Lower lobe of right lung (tissue), 2 donors: Measurements from ENCODE around the gene RHOV. TPM values are rescaled to one million over a fixed set of nuclear protein-coding genes. Genes with fewer than 3 reads are reported as not detected.

ENCODE experiments used
- ATAC-seq, 2 donors: fragments of 200-7000 bp; cut with Tn5 transposase; one replicate each; pipeline ENCODE4 v1.9.1; 2020 to 2022; ENCODE audit warnings: mild to moderate bottlenecking in 2 of 2, moderate library complexity in 2 of 2
- DNase-seq: peaks from one replicate; pipeline ENCODE4 v3.0.0-alpha.2; 2020
- H3K27ac ChIP-seq: fragments of 200-600 bp; one replicate; pipeline ENCODE4 v1.8.0; 2022
- H3K27me3 ChIP-seq: fragments of 200-600 bp; one replicate; pipeline ENCODE4 v1.8.0; 2022; ENCODE audit warnings: low read depth
- H3K36me3 ChIP-seq: fragments of 200-600 bp; one replicate; pipeline ENCODE4 v1.8.0; 2022; ENCODE audit warnings: mild to moderate bottlenecking
- H3K4me1 ChIP-seq: fragments of 200-600 bp; one replicate; pipeline ENCODE4 v1.8.0; 2022
- H3K4me3 ChIP-seq: fragments of 200-600 bp; one replicate; pipeline ENCODE4 v1.8.0; 2022; ENCODE audit warnings: mild to moderate bottlenecking
- H3K9me3 ChIP-seq: fragments of 200-600 bp; one replicate; pipeline ENCODE4 v1.8.0; 2022
- intact Hi-C: fragments of 100-400 bp; cut with DNase I; formaldehyde crosslinking; loops from one replicate; pipeline ENCODE4 v1.11.0; 2022
- total RNA-seq: library from RNA; stranded (reverse); fragmentation: NEBNext Ultra II Directional; extraction: Animal tissue kit (Norgen Biotek cat#: 25700); gene quantifications from one replicate; pipeline ENCODE4 v1.2.1, GENCODE V29; 2021
- TF ChIP-seq, protein P1 (sequence below): fragments of 200-600 bp; IDR thresholded peaks from one replicate; pipeline ENCODE4 v1.8.0; 2022; ENCODE audit warnings: antibody characterized with exemption, mild to moderate bottlenecking
- donor health status: DM: no; HTN: yes; CAD: no; lungs with severe emphysema.

Gene RHOV
- total RNA-seq, 1 donor from 2014 or later: 1.5 TPM

DNA sequence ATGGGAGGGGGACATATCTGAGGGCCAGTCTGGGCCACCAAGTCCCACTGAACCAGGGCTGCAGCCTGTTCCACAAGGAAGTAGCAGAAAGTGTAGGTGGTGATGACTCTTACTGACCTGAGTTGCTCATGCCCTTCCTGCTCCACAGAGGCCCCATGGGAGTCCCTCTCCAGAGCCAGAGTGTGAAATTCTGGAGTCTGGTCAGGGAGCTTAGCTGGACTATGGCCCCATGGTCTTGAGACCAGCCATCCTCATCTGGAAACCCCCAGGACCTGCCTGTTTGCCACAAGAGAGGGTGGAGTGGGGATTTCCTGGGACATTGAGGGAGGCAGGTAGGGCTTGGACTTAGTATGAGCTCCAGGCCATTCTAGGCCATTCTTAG is 27.2 kb downstream of the RHOV start:
- Histone ChIP-seq H3K27ac (peak overlapping the region; percentile 83), H3K27me3 (peaks cover 16% of the 10 kb centered on the region), H3K4me1 (peaks cover 45% of the 10 kb centered on the region), H3K4me3 (peak overlapping the region; percentile 71), H3K36me3 (peaks cover 13% of the 10 kb centered on the region), H3K9me3 (no peaks in the 10 kb centered on the region)
- intact Hi-C loops: no loop called here
- TF ChIP-seq, protein P1, sequence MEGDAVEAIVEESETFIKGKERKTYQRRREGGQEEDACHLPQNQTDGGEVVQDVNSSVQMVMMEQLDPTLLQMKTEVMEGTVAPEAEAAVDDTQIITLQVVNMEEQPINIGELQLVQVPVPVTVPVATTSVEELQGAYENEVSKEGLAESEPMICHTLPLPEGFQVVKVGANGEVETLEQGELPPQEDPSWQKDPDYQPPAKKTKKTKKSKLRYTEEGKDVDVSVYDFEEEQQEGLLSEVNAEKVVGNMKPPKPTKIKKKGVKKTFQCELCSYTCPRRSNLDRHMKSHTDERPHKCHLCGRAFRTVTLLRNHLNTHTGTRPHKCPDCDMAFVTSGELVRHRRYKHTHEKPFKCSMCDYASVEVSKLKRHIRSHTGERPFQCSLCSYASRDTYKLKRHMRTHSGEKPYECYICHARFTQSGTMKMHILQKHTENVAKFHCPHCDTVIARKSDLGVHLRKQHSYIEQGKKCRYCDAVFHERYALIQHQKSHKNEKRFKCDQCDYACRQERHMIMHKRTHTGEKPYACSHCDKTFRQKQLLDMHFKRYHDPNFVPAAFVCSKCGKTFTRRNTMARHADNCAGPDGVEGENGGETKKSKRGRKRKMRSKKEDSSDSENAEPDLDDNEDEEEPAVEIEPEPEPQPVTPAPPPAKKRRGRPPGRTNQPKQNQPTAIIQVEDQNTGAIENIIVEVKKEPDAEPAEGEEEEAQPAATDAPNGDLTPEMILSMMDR: no peak
- no peak for DNase-seq
- ATAC-seq: peak in 1 of 2 donors; percentile 1

DNA sequence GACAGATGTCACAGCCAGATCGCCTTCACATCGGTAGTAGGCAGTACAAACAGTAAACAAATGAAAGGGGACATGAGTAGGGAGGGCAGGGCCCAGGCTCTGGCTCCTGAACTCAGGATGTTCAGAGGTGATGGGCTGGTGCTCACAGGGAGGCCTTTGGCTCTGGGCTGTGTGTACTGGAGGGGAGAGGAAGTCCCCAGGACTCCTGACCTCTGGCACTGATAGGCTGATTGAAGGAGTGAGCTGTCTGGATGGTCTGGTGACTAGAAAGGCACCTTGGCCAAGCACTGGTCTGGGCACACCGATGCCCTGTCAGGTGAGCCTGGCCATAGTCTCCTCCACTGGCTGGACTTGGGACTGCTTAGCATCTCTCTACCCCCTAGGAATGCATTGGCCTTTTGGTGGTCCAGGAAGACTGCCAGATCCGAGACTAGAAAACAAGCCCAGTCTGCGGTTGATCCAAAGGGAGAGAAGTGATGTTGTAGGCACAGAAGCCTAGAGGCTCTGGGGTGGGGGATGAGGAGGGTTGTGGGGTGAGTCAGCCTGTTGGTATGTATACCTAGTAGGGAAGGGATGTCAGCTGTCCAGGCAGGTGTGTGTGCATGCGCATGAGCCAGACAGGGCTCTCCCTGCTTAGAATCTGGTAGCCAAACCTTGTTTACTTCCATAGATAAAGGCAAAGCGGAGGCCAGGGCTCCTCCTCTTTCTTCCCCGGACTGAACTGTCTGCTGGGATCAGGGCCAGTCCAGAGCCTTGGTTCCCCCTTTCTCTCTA is 28.3 kb downstream of the RHOV start:
- no peaks in the 10 kb centered on the region for H3K9me3 ChIP-seq
- H3K36me3 ChIP-seq: peaks cover 9% of the 10 kb centered on the region
- H3K4me3 ChIP-seq: peak overlapping the region; percentile 71
- peak; percentile 80 for DNase-seq
- intact Hi-C loops: no loop called here
- TF ChIP-seq, protein P1: no peak
- peaks cover 45% of the 10 kb centered on the region for H3K4me1 ChIP-seq
- peak; percentile 82 to 84 for ATAC-seq
- peak overlapping the region; percentile 83 for H3K27ac ChIP-seq
- peaks cover 16% of the 10 kb centered on the region for H3K27me3 ChIP-seq

DNA sequence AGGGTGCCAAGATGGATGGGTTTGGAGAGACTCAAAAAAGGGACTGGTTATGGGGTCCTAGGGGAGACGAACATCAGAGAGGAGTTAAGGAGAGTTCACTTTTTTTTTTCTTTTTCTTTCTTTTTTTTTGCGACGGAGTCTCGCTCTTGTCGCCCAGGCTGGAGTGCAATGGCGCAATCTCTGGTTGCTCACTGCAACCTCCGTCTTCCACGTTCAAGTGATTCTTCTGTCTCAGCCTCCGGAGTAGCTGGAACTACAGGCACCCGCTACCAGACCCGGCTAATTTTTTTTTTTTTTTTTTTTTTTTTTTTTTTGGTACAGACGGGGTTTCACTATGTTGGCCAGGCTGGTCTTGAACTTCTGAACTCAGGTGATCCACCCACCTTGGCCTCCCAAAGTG is 29.0 kb downstream of the RHOV start:
- intact Hi-C loops: no loop called here
- no peak for DNase-seq
- Histone ChIP-seq H3K36me3 (peaks cover 2% of the 10 kb centered on the region), H3K27me3 (peaks cover 16% of the 10 kb centered on the region), H3K27ac (peak overlapping the region; percentile 83), H3K4me3 (peak overlapping the region; percentile 71), H3K9me3 (no peaks in the 10 kb centered on the region), H3K4me1 (peaks cover 45% of the 10 kb centered on the region)
- TF ChIP-seq, protein P1: no peak
- peak in 1 of 2 donors; percentile 6 for ATAC-seq

DNA sequence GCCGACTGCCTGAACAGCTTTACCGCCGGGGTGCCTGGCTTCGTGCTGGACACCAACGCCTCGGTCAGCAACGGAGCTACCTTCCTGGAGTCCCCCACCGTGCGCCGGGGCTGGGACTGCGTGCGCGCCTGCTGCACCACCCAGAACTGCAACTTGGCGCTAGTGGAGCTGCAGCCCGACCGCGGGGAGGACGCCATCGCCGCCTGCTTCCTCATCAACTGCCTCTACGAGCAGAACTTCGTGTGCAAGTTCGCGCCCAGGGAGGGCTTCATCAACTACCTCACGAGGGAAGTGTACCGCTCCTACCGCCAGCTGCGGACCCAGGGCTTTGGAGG is 29.4 kb downstream of the RHOV start:
- intact Hi-C loops: no loop called here
- TF ChIP-seq, protein P1: no peak
- Histone ChIP-seq H3K9me3 (no peaks in the 10 kb centered on the region), H3K27me3 (peaks cover 16% of the 10 kb centered on the region), H3K4me3 (peak overlapping the region; percentile 71), H3K36me3 (no peaks in the 10 kb centered on the region), H3K27ac (peak overlapping the region; percentile 83), H3K4me1 (peaks cover 45% of the 10 kb centered on the region)
- peak; percentile 31 to 51 for ATAC-seq
- DNase-seq: peak; percentile 73

DNA sequence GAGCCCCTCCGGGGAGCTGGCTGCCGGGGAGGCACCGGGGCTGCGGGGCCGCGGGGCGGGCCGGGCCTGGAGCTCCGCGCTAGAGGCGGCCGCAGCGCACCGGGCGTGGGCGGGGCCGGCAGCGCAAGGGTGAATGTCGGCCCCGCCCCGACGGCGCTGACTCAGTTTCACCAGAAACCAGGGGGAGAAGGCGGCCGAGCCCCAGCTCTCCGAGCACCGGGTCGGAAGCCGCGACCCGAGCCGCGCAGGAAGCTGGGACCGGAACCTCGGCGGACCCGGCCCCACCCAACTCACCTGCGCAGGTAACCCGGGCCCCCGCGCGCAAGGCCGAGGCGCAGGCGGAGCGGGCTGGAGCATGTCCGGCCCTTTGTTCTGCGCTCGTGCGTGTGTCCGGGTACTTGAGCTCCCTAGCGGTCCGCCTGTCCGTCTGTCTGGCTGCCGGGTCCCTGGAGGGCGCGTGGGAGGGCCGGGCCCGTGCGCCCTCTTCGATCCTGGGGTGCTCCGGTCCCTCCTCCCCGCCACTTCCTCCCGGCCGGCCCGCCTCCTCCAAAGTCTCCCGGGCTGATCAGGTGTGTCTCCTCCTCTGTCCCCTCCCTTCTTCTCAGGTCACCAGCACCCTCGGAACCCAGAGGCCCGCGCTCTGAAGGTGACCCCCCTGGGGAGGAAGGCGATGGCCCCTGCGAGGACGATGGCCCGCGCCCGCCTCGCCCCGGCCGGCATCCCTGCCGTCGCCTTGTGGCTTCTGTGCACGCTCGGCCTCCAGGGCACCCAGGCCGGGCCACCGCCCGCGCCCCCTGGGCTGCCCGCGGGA is 29.9 kb downstream of the RHOV start, which contains the start of gene SPINT1:
SPINT1 (plus strand) TSS at position 164 of the 811 bp plus-strand sequence; CDS start at position 671, 507 bp downstream.
- Histone ChIP-seq H3K4me1 (peaks cover 45% of the 10 kb centered on the region), H3K27me3 (peaks cover 16% of the 10 kb centered on the region), H3K27ac (peak within 1 kb of the TSS; percentile 83), H3K4me3 (peak within 1 kb of the TSS; percentile 71), H3K36me3 (no peaks in the 10 kb centered on the region), H3K9me3 (no peaks in the 10 kb centered on the region)
- intact Hi-C loops: no loop called here
- DNase-seq (peak; percentile 77), ATAC-seq (peak; percentile 79 to 81)
- TF ChIP-seq, protein P1: no peak
